D721Med (cell line): ENCODE data around the gene STK32A.
A peak's percentile ranks its signal among the peaks of the same experiment; 100 is the strongest.
"Not testable (repeated sequence)": the region's sequence is repeated elsewhere in the genome, so short reads cannot be mapped to it uniquely, and the experiment has no call there.

Source experiments
- DNase-seq: peaks from one replicate; pipeline ENCODE4 v3.0.0; 2011; ENCODE audit warnings: low spot score; ENCODE audit not compliant: insufficient read length
- FAIRE-seq: peaks from 2 replicates; lab custom pipeline; 2011; peaks lifted over from hg19 to GRCh38; lab: Jason Lieb, UNC
- CTCF ChIP-seq: IDR thresholded peaks from 2 replicates; pipeline ENCODE4 v1.5.1; 2012; ENCODE audit warnings: mild to moderate bottlenecking, control low read depth; ENCODE audit not compliant: insufficient read depth; ENCODE audit errors: missing control alignments

Gene STK32A

GRCh38 chr5:147359581-147359980 lies 124.8 kb downstream of the STK32A start:
- no peak for DNase-seq
- no peak for TF ChIP-seq CTCF

DNA sequence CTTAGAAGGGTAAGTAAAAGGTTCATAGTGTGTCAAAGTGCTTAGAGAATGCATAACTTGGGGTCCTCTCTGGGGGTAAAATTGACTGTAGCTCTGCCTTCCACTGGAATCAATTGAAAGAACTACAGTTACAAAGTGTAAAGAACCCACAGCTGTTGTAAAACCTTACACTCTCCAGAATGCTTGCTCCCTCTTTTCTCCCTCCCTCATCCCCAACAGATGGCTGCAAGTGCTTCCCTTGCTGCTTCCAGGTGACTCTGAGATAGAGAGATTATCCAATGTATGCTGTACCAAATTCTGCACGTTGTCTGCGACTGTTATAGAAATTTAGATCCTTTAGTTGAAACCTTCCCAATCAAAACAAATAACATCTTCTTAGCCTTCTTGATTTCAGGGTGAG lies 126.0 kb downstream of the STK32A start:
- FAIRE-seq, result peak; percentile 67
- DNase-seq, result peak; percentile 14
- TF ChIP-seq CTCF, result no peak

More at GRCh38 chr5:147359581-147359980, 124.8 kb downstream of the STK32A start:
- FAIRE-seq, result no peak

- DNase-seq, result no peak
- TF ChIP-seq CTCF, result no peak
- no peak for FAIRE-seq
These were observed 126.8 kb downstream of the STK32A start for GRCh38 chr5:147361441-147362175.

DNA sequence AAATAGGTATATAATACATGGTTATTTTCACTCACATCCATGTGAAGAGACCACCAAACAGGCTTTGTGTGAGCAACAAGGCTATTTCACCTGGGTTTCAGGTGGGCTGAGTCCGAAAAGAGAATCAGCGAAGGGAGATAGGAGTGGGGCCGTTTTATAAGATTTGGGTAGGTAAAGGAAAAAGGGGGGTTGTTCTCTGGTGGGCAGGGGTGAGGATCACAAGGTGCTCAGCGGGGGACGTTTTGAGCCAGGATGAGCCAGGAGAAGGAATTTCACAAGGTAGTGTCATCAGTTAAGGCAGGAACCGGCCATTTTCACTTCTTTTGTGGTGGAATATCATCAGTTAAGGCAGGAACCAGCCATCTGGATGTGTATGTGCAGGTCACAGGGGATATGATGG lies 132.6 kb downstream of the STK32A start:
- not testable (repeated sequence) for FAIRE-seq, DNase-seq

- TF ChIP-seq CTCF, result peak; percentile 64
- FAIRE-seq (no peak), DNase-seq (no peak)
These were observed 135.0 kb downstream of the STK32A start for GRCh38 chr5:147369742-147370374.

GRCh38 chr5:147371290-147371689 lies 136.5 kb downstream of the STK32A start:
- no peak for DNase-seq
- no peak for TF ChIP-seq CTCF
- no peak for FAIRE-seq

DNA sequence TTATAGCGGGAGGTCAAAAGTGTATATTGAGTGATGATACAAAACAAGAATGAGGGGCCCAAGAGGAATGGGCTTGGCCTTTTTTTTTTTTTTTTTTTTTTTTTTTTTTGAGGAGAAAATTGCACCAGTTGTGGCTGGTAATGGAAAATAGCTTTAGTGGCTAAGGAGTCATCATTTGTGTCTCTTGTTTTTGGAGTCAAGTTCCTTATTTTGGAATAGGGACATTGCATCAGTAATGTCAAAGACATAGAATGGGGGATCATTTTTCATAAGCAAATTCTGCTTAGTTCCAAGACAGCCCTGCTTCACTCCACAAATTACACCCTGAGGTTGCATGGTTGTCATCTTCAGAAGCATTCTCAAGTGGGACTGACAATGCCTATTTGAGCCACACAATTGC lies 137.4 kb downstream of the STK32A start:
- DNase-seq (no peak), FAIRE-seq (no peak)
- TF ChIP-seq CTCF, result no peak
